Mesenchymal stem cell (in vitro differentiated cells and primary cell): ENCODE data around the gene ARHGAP24.

Experiments used
- DNase-seq: peaks from one replicate; pipeline ENCODE4 v3.0.0-alpha.2; 2013
- H2AFZ ChIP-seq: one replicate; pipeline ENCODE4 v1.6.1; 2013; ENCODE audit warnings: low read depth, mild to moderate bottlenecking, control low read depth, inconsistent platforms, low read length, moderate library complexity
- H2AK5ac ChIP-seq: 2 replicates; pipeline ENCODE4 v1.6.1; 2013; ENCODE audit warnings: low read length, moderate library complexity, mild to moderate bottlenecking, inconsistent platforms; ENCODE audit not compliant: severe bottlenecking
- H2BK120ac ChIP-seq: one replicate; pipeline ENCODE4 v1.6.1; 2013; ENCODE audit warnings: low read depth, mild to moderate bottlenecking, inconsistent platforms, low read length, moderate library complexity
- H2BK12ac ChIP-seq, 2 experiments: one replicate each; pipeline ENCODE4 v1.6.1; 2013; ENCODE audit warnings: inconsistent platforms in 2 of 2, low read length in 2 of 2, mild to moderate bottlenecking in 2 of 2, moderate library complexity in 2 of 2, control low read depth in 1 of 2
- H2BK15ac ChIP-seq: one replicate; pipeline ENCODE4 v1.6.1; 2013; ENCODE audit warnings: mild to moderate bottlenecking, low read depth, inconsistent platforms; ENCODE audit not compliant: poor library complexity, severe bottlenecking
- H2BK5ac ChIP-seq: 2 replicates; pipeline ENCODE4 v1.6.1; 2013; ENCODE audit warnings: low read depth, mild to moderate bottlenecking, low read length, control low read depth, inconsistent platforms; ENCODE audit not compliant: poor library complexity, severe bottlenecking
- H3K14ac ChIP-seq, 2 experiments: one replicate each; pipeline ENCODE4 v1.6.1; 2013; ENCODE audit warnings: inconsistent platforms in 2 of 2, low read length in 2 of 2, control low read depth in 1 of 2, mild to moderate bottlenecking in 1 of 2, moderate library complexity in 1 of 2
- H3K18ac ChIP-seq, 2 experiments: one replicate each; pipeline ENCODE4 v1.6.1; 2013; ENCODE audit warnings: inconsistent platforms in 2 of 2, low read length in 2 of 2, control low read depth in 1 of 2, low read depth in 1 of 2, mild to moderate bottlenecking in 1 of 2
- H3K23ac ChIP-seq, 2 experiments: one replicate each; pipeline ENCODE4 v1.6.1; 2013; ENCODE audit warnings: inconsistent platforms in 2 of 2, low read length in 2 of 2, mild to moderate bottlenecking in 2 of 2, moderate library complexity in 2 of 2, control low read depth in 1 of 2
- H3K27ac ChIP-seq: 2 replicates; pipeline ENCODE4 v1.5.1; 2013; ENCODE audit warnings: mild to moderate bottlenecking, moderate library complexity, low read length, control low read depth, inconsistent platforms; ENCODE audit not compliant: poor library complexity, severe bottlenecking
- H3K27me3 ChIP-seq, 2 experiments: 2 replicates each; pipeline versions ENCODE4 v1.6.1 to v1.7.0; 2013; ENCODE audit warnings: low read length in 2 of 2, mild to moderate bottlenecking in 2 of 2, moderate library complexity in 2 of 2, control low read depth in 1 of 2, inconsistent platforms in 1 of 2; ENCODE audit not compliant: control insufficient read depth in 1 of 2, insufficient read depth in 1 of 2
- H3K36me3 ChIP-seq, 2 experiments: 2 replicates each; pipeline versions ENCODE4 v1.6.1 to v1.7.0; 2013; ENCODE audit warnings: low read length in 2 of 2, control low read depth in 1 of 2, inconsistent platforms in 1 of 2, low read depth in 1 of 2, mild to moderate bottlenecking in 1 of 2; ENCODE audit not compliant: insufficient read depth in 2 of 2, control insufficient read depth in 1 of 2
- H3K4ac ChIP-seq, 2 experiments: one replicate each; pipeline ENCODE4 v1.6.1; 2013; ENCODE audit warnings: inconsistent platforms in 2 of 2, low read length in 2 of 2, mild to moderate bottlenecking in 2 of 2, moderate library complexity in 2 of 2, control low read depth in 1 of 2, low read depth in 1 of 2
- H3K4me1 ChIP-seq: 2 replicates; pipeline ENCODE4 v1.6.1; 2013; ENCODE audit warnings: low read depth, low read length, control low read depth; ENCODE audit not compliant: control insufficient read depth, insufficient read depth
- H3K4me2 ChIP-seq: 2 replicates; pipeline ENCODE4 v1.6.1; 2013; ENCODE audit warnings: low read length, mild to moderate bottlenecking, inconsistent platforms; ENCODE audit not compliant: poor library complexity, severe bottlenecking
- H3K4me3 ChIP-seq, 2 experiments: 2 replicates each; pipeline versions ENCODE4 v1.5.1 to v1.7.0; 2013; ENCODE audit warnings: low read length in 2 of 2, mild to moderate bottlenecking in 2 of 2, control low read depth in 1 of 2, low read depth in 1 of 2; ENCODE audit not compliant: insufficient read depth in 1 of 2
- H3K79me1 ChIP-seq: replicated peaks from 2 replicates; pipeline ENCODE4 v1.6.1; 2013; ENCODE audit warnings: mild to moderate bottlenecking, control low read depth, low read length, inconsistent platforms; ENCODE audit not compliant: poor library complexity, severe bottlenecking
- H3K9ac ChIP-seq: 2 replicates; pipeline ENCODE4 v1.7.0; 2013; ENCODE audit warnings: mild to moderate bottlenecking, low read length, moderate library complexity
- H3K9me3 ChIP-seq: 2 replicates; pipeline ENCODE4 v1.7.0; 2013; ENCODE audit warnings: mild to moderate bottlenecking, low read length; ENCODE audit not compliant: control insufficient read depth
- H4K8ac ChIP-seq: one replicate; pipeline ENCODE4 v1.6.1; 2013; ENCODE audit warnings: inconsistent platforms, mild to moderate bottlenecking, low read length, moderate library complexity
- H4K91ac ChIP-seq: one replicate; pipeline ENCODE4 v1.6.1; 2013; ENCODE audit warnings: mild to moderate bottlenecking, low read length, inconsistent platforms
- WGBS: methylation state at CpG from one replicate; pipeline ENCODE4 v1.1.7; 2013; ENCODE audit warnings: mixed read lengths; 5-methylcytosine and 5-hydroxymethylcytosine counted together

ARHGAP24 gene

GRCh38 chr4:85446141-85446861, 28.6 kb upstream of the ARHGAP24 start:
- no CpG with 5 or more reads among the region's 2 CpGs for WGBS
- no peak overlapping the region for H3K4me2 ChIP-seq
- H3K79me1 ChIP-seq = no peaks in the 10 kb centered on the region
- no peak overlapping the region for H4K91ac ChIP-seq
- no peak for DNase-seq
- no peak overlapping the region for H3K27ac ChIP-seq
- H3K4ac ChIP-seq = no peak overlapping the region
- no peak overlapping the region for H2AK5ac ChIP-seq
- no peaks in the 10 kb centered on the region for H3K4me1 ChIP-seq
- no peak overlapping the region for H3K18ac ChIP-seq
- no peak overlapping the region for H4K8ac ChIP-seq
- no peak overlapping the region for H3K23ac ChIP-seq
- H2BK5ac ChIP-seq = no peak overlapping the region
- H3K27me3 ChIP-seq = no peaks in the 10 kb centered on the region
- H3K14ac ChIP-seq = no peak overlapping the region
- no peak overlapping the region for H3K4me3 ChIP-seq
- H3K36me3 ChIP-seq = no peaks in the 10 kb centered on the region
- no peaks in the 10 kb centered on the region for H3K9me3 ChIP-seq
- H2BK120ac ChIP-seq = no peak overlapping the region
- no peak overlapping the region for H2BK12ac ChIP-seq
- no peak overlapping the region for H3K9ac ChIP-seq
- no peak overlapping the region for H2AFZ ChIP-seq
- H2BK15ac ChIP-seq = no peak overlapping the region

- no peak overlapping the region for H2AK5ac ChIP-seq
- WGBS = 88% methylated on average over 6 of the region's 6 CpGs
- H2BK12ac ChIP-seq = no peak overlapping the region
- H3K9me3 ChIP-seq = no peaks in the 10 kb centered on the region
- no peak overlapping the region for H3K4me3 ChIP-seq
- H3K27me3 ChIP-seq = no peaks in the 10 kb centered on the region
- no peak overlapping the region for H3K9ac ChIP-seq
- no peak overlapping the region for H2BK120ac ChIP-seq
- no peaks in the 10 kb centered on the region for H3K36me3 ChIP-seq
- DNase-seq = no peak
- no peaks in the 10 kb centered on the region for H3K79me1 ChIP-seq
- no peak overlapping the region for H2BK5ac ChIP-seq
- H3K4ac ChIP-seq = no peak overlapping the region
- no peak overlapping the region for H4K8ac ChIP-seq
- no peak overlapping the region for H3K18ac ChIP-seq
- no peak overlapping the region for H2AFZ ChIP-seq
- no peak overlapping the region for H3K23ac ChIP-seq
- no peak overlapping the region for H3K14ac ChIP-seq
- H3K4me1 ChIP-seq = no peaks in the 10 kb centered on the region
- H3K27ac ChIP-seq = no peak overlapping the region
- no peak overlapping the region for H4K91ac ChIP-seq
- H3K4me2 ChIP-seq = no peak overlapping the region
- no peak overlapping the region for H2BK15ac ChIP-seq
Observed at GRCh38 chr4:85448906-85449890, 25.8 kb upstream of the ARHGAP24 start.

GRCh38 chr4:85452058-85452731, 22.8 kb upstream of the ARHGAP24 start:
- H2AFZ ChIP-seq = no peak overlapping the region
- H3K9me3 ChIP-seq = no peaks in the 10 kb centered on the region
- no peaks in the 10 kb centered on the region for H3K36me3 ChIP-seq
- no peak overlapping the region for H2BK120ac ChIP-seq
- no peak overlapping the region for H3K4me3 ChIP-seq
- H3K4me1 ChIP-seq = no peaks in the 10 kb centered on the region
- H4K8ac ChIP-seq = no peak overlapping the region
- no peak overlapping the region for H3K9ac ChIP-seq
- no peak overlapping the region for H4K91ac ChIP-seq
- no peak overlapping the region for H2BK15ac ChIP-seq
- H3K18ac ChIP-seq = no peak overlapping the region
- H2BK5ac ChIP-seq = no peak overlapping the region
- no peak overlapping the region for H3K4me2 ChIP-seq
- H3K14ac ChIP-seq = no peak overlapping the region
- no peak overlapping the region for H3K23ac ChIP-seq
- no peak overlapping the region for H3K27ac ChIP-seq
- no peak overlapping the region for H3K4ac ChIP-seq
- no peak overlapping the region for H2AK5ac ChIP-seq
- no peak for DNase-seq
- WGBS = 87% methylated on average over 3 of the region's 3 CpGs
- no peak overlapping the region for H2BK12ac ChIP-seq
- no peaks in the 10 kb centered on the region for H3K27me3 ChIP-seq
- H3K79me1 ChIP-seq = no peaks in the 10 kb centered on the region

GRCh38 chr4:85455942-85456341, 19.0 kb upstream of the ARHGAP24 start:
- no peak overlapping the region for H2AFZ ChIP-seq
- H3K79me1 ChIP-seq = no peaks in the 10 kb centered on the region
- H3K27me3 ChIP-seq = no peaks in the 10 kb centered on the region
- H2BK120ac ChIP-seq = no peak overlapping the region
- no peak overlapping the region for H3K4ac ChIP-seq
- H2AK5ac ChIP-seq = no peak overlapping the region
- no peak overlapping the region for H2BK12ac ChIP-seq
- H3K18ac ChIP-seq = no peak overlapping the region
- no peak overlapping the region for H3K4me3 ChIP-seq
- no peak overlapping the region for H3K23ac ChIP-seq
- H2BK5ac ChIP-seq = no peak overlapping the region
- H3K9me3 ChIP-seq = no peaks in the 10 kb centered on the region
- no peak overlapping the region for H3K14ac ChIP-seq
- H3K4me2 ChIP-seq = no peak overlapping the region
- H4K8ac ChIP-seq = no peak overlapping the region
- no peak overlapping the region for H4K91ac ChIP-seq
- no peaks in the 10 kb centered on the region for H3K4me1 ChIP-seq
- H3K27ac ChIP-seq = no peak overlapping the region
- H3K36me3 ChIP-seq = no peaks in the 10 kb centered on the region
- no peak for DNase-seq
- H3K9ac ChIP-seq = no peak overlapping the region
- no peak overlapping the region for H2BK15ac ChIP-seq
